Keratinocyte (primary cell): ENCODE results near the gene ATL1. TPM values are rescaled to one million over a fixed set of nuclear protein-coding genes. Genes with fewer than 3 reads are reported as not detected.

ENCODE experiments used
- DNase-seq: peaks from one replicate; pipeline ENCODE4 v3.0.0-alpha.2; 2011; ENCODE audit warnings: low read depth, missing footprints, low spot score
- FAIRE-seq: peaks from 2 replicates; lab custom pipeline; 2011; peaks lifted over from hg19 to GRCh38; lab: Jason Lieb, UNC
- H2AFZ ChIP-seq: 2 replicates; pipeline ENCODE4 v1.6.0; 2012; ENCODE audit warnings: low read length, control low read depth, inconsistent platforms; ENCODE audit not compliant: control insufficient read depth
- H3K27ac ChIP-seq: 2 replicates; pipeline ENCODE4 v1.5.1; 2011; ENCODE audit warnings: low read length; ENCODE audit not compliant: control insufficient read depth, insufficient read depth
- H3K27me3 ChIP-seq: 3 replicates; pipeline ENCODE4 v1.6.0; 2011; ENCODE audit warnings: low read length; ENCODE audit not compliant: control insufficient read depth, insufficient read depth; ENCODE audit errors: extremely low read depth
- H3K36me3 ChIP-seq, 2 experiments: 2 replicates in 1 of 2; 3 replicates in 1 of 2; pipeline ENCODE4 v1.5.1; 2011; ENCODE audit warnings: low read length in 2 of 2, mild to moderate bottlenecking in 1 of 2; ENCODE audit not compliant: control insufficient read depth in 2 of 2, insufficient read depth in 2 of 2; ENCODE audit errors: extremely low read depth in 1 of 2
- H3K4me1 ChIP-seq: 3 replicates; pipeline ENCODE4 v1.5.1; 2011; ENCODE audit warnings: low read length; ENCODE audit not compliant: control insufficient read depth, insufficient read depth; ENCODE audit errors: extremely low read depth
- H3K4me2 ChIP-seq: 3 replicates; pipeline ENCODE4 v1.6.0; 2011; ENCODE audit warnings: low read depth, low read length; ENCODE audit not compliant: control insufficient read depth, insufficient read depth; ENCODE audit errors: extremely low read depth
- H3K4me3 ChIP-seq, 3 experiments: fragments of 200-600 bp in 1 of 3; sonication (generic) in 1 of 3; 2 replicates in 2 of 3; 3 replicates in 1 of 3; pipeline ENCODE4 v1.5.1; 2011 to 2016; ENCODE audit warnings: low read length in 3 of 3, mild to moderate bottlenecking in 3 of 3, control low read depth in 2 of 3, inconsistent platforms in 1 of 3, low read depth in 1 of 3, mixed read lengths in 1 of 3, mixed run types in 1 of 3, moderate library complexity in 1 of 3; ENCODE audit not compliant: control insufficient read depth in 2 of 3, insufficient read depth in 2 of 3; ENCODE audit errors: extremely low read depth in 1 of 3
- H3K79me2 ChIP-seq: 2 replicates; pipeline ENCODE4 v1.6.0; 2012; ENCODE audit warnings: low read length; ENCODE audit not compliant: control insufficient read depth, insufficient read depth
- H3K9ac ChIP-seq: 3 replicates; pipeline ENCODE4 v1.6.0; 2011; ENCODE audit warnings: low read length; ENCODE audit not compliant: control insufficient read depth, insufficient read depth; ENCODE audit errors: extremely low read depth
- H3K9me1 ChIP-seq: 3 replicates; pipeline ENCODE4 v1.6.0; 2011; ENCODE audit warnings: low read length; ENCODE audit not compliant: control insufficient read depth, insufficient read depth; ENCODE audit errors: extremely low read depth
- H3K9me3 ChIP-seq: 2 replicates; pipeline ENCODE4 v1.5.1; 2012; ENCODE audit warnings: low read depth, low read length; ENCODE audit not compliant: control insufficient read depth
- H4K20me1 ChIP-seq: 3 replicates; pipeline ENCODE4 v1.6.0; 2011; ENCODE audit warnings: low read length; ENCODE audit not compliant: control insufficient read depth, insufficient read depth; ENCODE audit errors: extremely low read depth
- EZH2 ChIP-seq: IDR thresholded peaks from one replicate; pipeline ENCODE4 v1.6.1; 2012; ENCODE audit warnings: inconsistent platforms, mild to moderate bottlenecking, low read length, moderate library complexity
- dilution Hi-C: fragments of 300-500 bp; cut with MboI; formaldehyde crosslinking; loops from one replicate; pipeline ENCODE4 v1.7.0; 2020; ENCODE audit warnings: low sequenced_read_pairs; ENCODE audit not compliant: extremely low pct_ligation_motif_present
- polyA plus RNA-seq, 5 experiments: library from polyadenylated mRNA; depleted of rRNA in 3 of 5; stranded (reverse) in 3 of 5; stranded (forward) in 1 of 5; unstranded in 1 of 5; fragments of >200 nt; gene quantifications; 1 replicate in 1 of 5; 2 replicates in 3 of 5; 3 replicates in 1 of 5; pipeline versions ENCODE4 v1.2.1 to v1.2.3, GENCODE V29; 2011 to 2012; ENCODE audit warnings: missing spikeins in 2 of 5, low read depth in 1 of 5, low replicate concordance in 1 of 5
- TF ChIP-seq, protein P1 (sequence below), 3 experiments: IDR thresholded peaks in 1 of 3; conservative IDR thresholded peaks in 1 of 3; optimal IDR thresholded peaks in 1 of 3; 2 replicates in 2 of 3; 3 replicates in 1 of 3; pipeline versions ENCODE3 to v1.5.1; 2011; ENCODE audit warnings: low read length in 3 of 3, mild to moderate bottlenecking in 3 of 3, moderate library complexity in 2 of 3, control low read depth in 1 of 3, inconsistent platforms in 1 of 3; ENCODE audit not compliant: insufficient read depth in 2 of 3; ENCODE audit errors: extremely low read depth in 1 of 3

The ATL1 gene
- polyA plus RNA-seq, 1 donor (not counting 4 experiments of a cell fraction or from before 2014, with no cell fraction given): 3.6 TPM

- H3K79me2 ChIP-seq: peaks cover 20% of the 10 kb centered on the region
- DNase-seq (no peak), FAIRE-seq (no peak)
- H3K9me1 ChIP-seq: no peaks in the 10 kb centered on the region
- no peak overlapping the region for H3K4me2 ChIP-seq
- peaks cover 3% of the 10 kb centered on the region for H4K20me1 ChIP-seq
- no peak overlapping the region for H3K9ac ChIP-seq
- no peak overlapping the region for H3K27ac ChIP-seq
- TF ChIP-seq, protein P1, sequence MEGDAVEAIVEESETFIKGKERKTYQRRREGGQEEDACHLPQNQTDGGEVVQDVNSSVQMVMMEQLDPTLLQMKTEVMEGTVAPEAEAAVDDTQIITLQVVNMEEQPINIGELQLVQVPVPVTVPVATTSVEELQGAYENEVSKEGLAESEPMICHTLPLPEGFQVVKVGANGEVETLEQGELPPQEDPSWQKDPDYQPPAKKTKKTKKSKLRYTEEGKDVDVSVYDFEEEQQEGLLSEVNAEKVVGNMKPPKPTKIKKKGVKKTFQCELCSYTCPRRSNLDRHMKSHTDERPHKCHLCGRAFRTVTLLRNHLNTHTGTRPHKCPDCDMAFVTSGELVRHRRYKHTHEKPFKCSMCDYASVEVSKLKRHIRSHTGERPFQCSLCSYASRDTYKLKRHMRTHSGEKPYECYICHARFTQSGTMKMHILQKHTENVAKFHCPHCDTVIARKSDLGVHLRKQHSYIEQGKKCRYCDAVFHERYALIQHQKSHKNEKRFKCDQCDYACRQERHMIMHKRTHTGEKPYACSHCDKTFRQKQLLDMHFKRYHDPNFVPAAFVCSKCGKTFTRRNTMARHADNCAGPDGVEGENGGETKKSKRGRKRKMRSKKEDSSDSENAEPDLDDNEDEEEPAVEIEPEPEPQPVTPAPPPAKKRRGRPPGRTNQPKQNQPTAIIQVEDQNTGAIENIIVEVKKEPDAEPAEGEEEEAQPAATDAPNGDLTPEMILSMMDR (optimal IDR thresholded peaks at IDR 0.05 in 1 of 3, IDR thresholded peaks at IDR 0.05 in 1 of 3, conservative IDR thresholded peaks at IDR 0.05 in 1 of 3; ENCODE audit: extremely low read depth in 1 of 3, insufficient read depth in 2 of 3, low read length in 3 of 3): no peak
- TF ChIP-seq EZH2: no peak
- no peaks in the 10 kb centered on the region for H3K36me3 ChIP-seq
- no peaks in the 10 kb centered on the region for H3K27me3 ChIP-seq
- H3K4me1 ChIP-seq: peaks cover 30% of the 10 kb centered on the region
- no peak overlapping the region for H3K4me3 ChIP-seq
- dilution Hi-C loops: no loop called here
- no peak overlapping the region for H2AFZ ChIP-seq
- no peaks in the 10 kb centered on the region for H3K9me3 ChIP-seq
Observed at GRCh38 chr14:50670866-50671256, 110.9 kb downstream of the ATL1 start.

GRCh38 chr14:50675597-50675996 is 115.7 kb downstream of the ATL1 start:
- no peak overlapping the region for H3K9ac ChIP-seq
- H3K4me1 ChIP-seq: peaks cover 38% of the 10 kb centered on the region
- H3K9me1 ChIP-seq: no peaks in the 10 kb centered on the region
- peak overlapping the region in 2 of 3 experiments; percentile 13 to 25 for H3K4me3 ChIP-seq
- dilution Hi-C loops: no loop called here
- no peaks in the 10 kb centered on the region for H3K27me3 ChIP-seq
- no peaks in the 10 kb centered on the region for H3K9me3 ChIP-seq
- H2AFZ ChIP-seq: peak overlapping the region; percentile 31
- H3K4me2 ChIP-seq: peak overlapping the region; percentile 53
- no peak for TF ChIP-seq EZH2
- FAIRE-seq (peak; percentile 87), DNase-seq (no peak)
- H3K36me3 ChIP-seq: no peaks in the 10 kb centered on the region
- no peaks in the 10 kb centered on the region for H4K20me1 ChIP-seq
- peak overlapping the region; percentile 57 for H3K27ac ChIP-seq
- H3K79me2 ChIP-seq: no peaks in the 10 kb centered on the region
